SKM-1 treated with dmso at 0.1 percent for 144 hours (cell line): ENCODE measurements around the gene SIX2.
A peak's percentile ranks its signal among the peaks of the same experiment; 100 is the strongest.

ENCODE experiments used
- DNase-seq: peaks from one replicate; lab custom pipeline; 2025; ENCODE audit not compliant: unreplicated experiment; lab: John Stamatoyannopoulos, UW

SIX2 gene

GRCh38 chr2:45020439-45020838, 11.2 kb upstream of the SIX2 start:
- no peak for DNase-seq

- no peak for DNase-seq
These were observed 8.8 kb upstream of the SIX2 start for GRCh38 chr2:45018023-45018422.

- DNase-seq: no peak
These were observed 5.6 kb upstream of the SIX2 start for GRCh38 chr2:45014831-45015230.

GRCh38 chr2:45014016-45014702, 4.9 kb upstream of the SIX2 start:
- peak; percentile 43 for DNase-seq

- no peak for DNase-seq
These were observed 4.2 kb upstream of the SIX2 start for GRCh38 chr2:45013229-45014015.

- DNase-seq: no peak
These were observed 3.5 kb upstream of the SIX2 start for GRCh38 chr2:45012733-45013132.

GRCh38 chr2:45011621-45012602, 2.7 kb upstream of the SIX2 start:
- DNase-seq: no peak

- DNase-seq: no peak
These were observed 1.9 kb upstream of the SIX2 start for GRCh38 chr2:45011121-45011520.

- DNase-seq: no peak
These were observed 1.4 kb upstream of the SIX2 start for GRCh38 chr2:45010702-45011012.

- no peak for DNase-seq
These were observed 863 bp upstream of the SIX2 start for GRCh38 chr2:45009928-45010701.

- DNase-seq: no peak
These were observed 739 bp downstream of the SIX2 start for GRCh38 chr2:45008296-45009129.

- no peak for DNase-seq
These were observed 1.3 kb downstream of the SIX2 start for GRCh38 chr2:45007961-45008295.

- no peak for DNase-seq
These were observed 2.3 kb downstream of the SIX2 start for GRCh38 chr2:45006942-45007287.

- DNase-seq: no peak
These were observed 3.0 kb downstream of the SIX2 start for GRCh38 chr2:45006041-45006941.

- no peak for DNase-seq
These were observed 3.8 kb downstream of the SIX2 start for GRCh38 chr2:45005261-45006002.

- no peak for DNase-seq
These were observed 4.6 kb downstream of the SIX2 start for GRCh38 chr2:45004562-45005191.

GRCh38 chr2:45003579-45004551, 5.4 kb downstream of the SIX2 start:
- no peak for DNase-seq
